DND-41 (cell line): ENCODE results near the gene ICA1.

Experiments
- ATAC-seq: fragments of 200-7000 bp; cut with Tn5 transposase; 3 replicates; pipeline ENCODE4 v1.9.1; 2021; ENCODE audit warnings: low read depth; ENCODE audit not compliant: insufficient read depth
- DNase-seq: peaks from one replicate; pipeline ENCODE4 v3.0.0-alpha.2; 2020
- H2AFZ ChIP-seq: 2 replicates; pipeline ENCODE4 v1.6.0; 2012; ENCODE audit warnings: low read depth, low read length
- H3K27ac ChIP-seq: 2 replicates; pipeline ENCODE4 v1.5.1; 2012; ENCODE audit warnings: low read length, inconsistent platforms
- H3K27me3 ChIP-seq: fragments of 200-600 bp; sonication (generic); 2 replicates; pipeline ENCODE4 v1.6.0; 2012; ENCODE audit warnings: low read length, mild to moderate bottlenecking, inconsistent platforms; ENCODE audit not compliant: insufficient read depth, poor library complexity
- H3K36me3 ChIP-seq: 2 replicates; pipeline ENCODE4 v1.5.1; 2012; ENCODE audit warnings: low read length, inconsistent platforms; ENCODE audit not compliant: insufficient read depth
- H3K4me1 ChIP-seq: 2 replicates; pipeline ENCODE4 v1.5.1; 2012; ENCODE audit warnings: mild to moderate bottlenecking, low read length; ENCODE audit not compliant: insufficient read depth
- H3K4me2 ChIP-seq: 2 replicates; pipeline ENCODE4 v1.6.0; 2012; ENCODE audit warnings: mild to moderate bottlenecking, moderate library complexity, low read length, inconsistent platforms; ENCODE audit not compliant: insufficient read depth
- H3K4me3 ChIP-seq, 2 experiments: fragments of 200-600 bp in 1 of 2; shearing (Covaris generic) in 1 of 2; 2 replicates each; pipeline ENCODE4 v1.5.1; 2012 to 2016; ENCODE audit warnings: inconsistent platforms in 2 of 2, low read length in 2 of 2, mild to moderate bottlenecking in 2 of 2, low read depth in 1 of 2, moderate library complexity in 1 of 2
- H3K79me2 ChIP-seq: 2 replicates; pipeline ENCODE4 v1.6.0; 2012; ENCODE audit warnings: low read length, inconsistent platforms; ENCODE audit not compliant: insufficient read depth
- H3K9ac ChIP-seq: 2 replicates; pipeline ENCODE4 v1.6.0; 2012; ENCODE audit warnings: low read depth, mild to moderate bottlenecking, inconsistent platforms, low read length, moderate library complexity
- H3K9me3 ChIP-seq: 2 replicates; pipeline ENCODE4 v1.5.1; 2012; ENCODE audit warnings: low read length, moderate library complexity, mild to moderate bottlenecking, inconsistent platforms; ENCODE audit not compliant: insufficient read depth, severe bottlenecking
- H4K20me1 ChIP-seq: 2 replicates; pipeline ENCODE4 v1.6.0; 2012; ENCODE audit warnings: low read length; ENCODE audit not compliant: insufficient read depth
- EZH2 ChIP-seq: IDR thresholded peaks from 3 replicates; pipeline ENCODE4 v1.6.1; 2012; ENCODE audit warnings: borderline replicate concordance, low read depth, mild to moderate bottlenecking, moderate library complexity, low read length, inconsistent platforms; ENCODE audit not compliant: severe bottlenecking
- TF ChIP-seq, protein P1 (sequence below): IDR thresholded peaks from 2 replicates; pipeline ENCODE4 v1.5.1; 2012; ENCODE audit warnings: borderline replicate concordance, low read length, moderate library complexity, mild to moderate bottlenecking; ENCODE audit not compliant: poor library complexity, severe bottlenecking; ENCODE audit errors: extremely low read depth

Gene ICA1

GRCh38 chr7:8286118-8286517 lies 24.2 kb upstream of the ICA1 start:
- Histone ChIP-seq H3K9me3 (no peaks in the 10 kb centered on the region), H4K20me1 (no peaks in the 10 kb centered on the region), H3K4me1 (no peaks in the 10 kb centered on the region), H3K4me3 (no peak overlapping the region), H2AFZ (no peak overlapping the region), H3K27me3 (peaks cover 3% of the 10 kb centered on the region), H3K4me2 (no peak overlapping the region), H3K9ac (no peak overlapping the region), H3K36me3 (no peaks in the 10 kb centered on the region), H3K79me2 (no peaks in the 10 kb centered on the region), H3K27ac (no peak overlapping the region)
- TF ChIP-seq EZH2: no peak
- TF ChIP-seq, protein P1, sequence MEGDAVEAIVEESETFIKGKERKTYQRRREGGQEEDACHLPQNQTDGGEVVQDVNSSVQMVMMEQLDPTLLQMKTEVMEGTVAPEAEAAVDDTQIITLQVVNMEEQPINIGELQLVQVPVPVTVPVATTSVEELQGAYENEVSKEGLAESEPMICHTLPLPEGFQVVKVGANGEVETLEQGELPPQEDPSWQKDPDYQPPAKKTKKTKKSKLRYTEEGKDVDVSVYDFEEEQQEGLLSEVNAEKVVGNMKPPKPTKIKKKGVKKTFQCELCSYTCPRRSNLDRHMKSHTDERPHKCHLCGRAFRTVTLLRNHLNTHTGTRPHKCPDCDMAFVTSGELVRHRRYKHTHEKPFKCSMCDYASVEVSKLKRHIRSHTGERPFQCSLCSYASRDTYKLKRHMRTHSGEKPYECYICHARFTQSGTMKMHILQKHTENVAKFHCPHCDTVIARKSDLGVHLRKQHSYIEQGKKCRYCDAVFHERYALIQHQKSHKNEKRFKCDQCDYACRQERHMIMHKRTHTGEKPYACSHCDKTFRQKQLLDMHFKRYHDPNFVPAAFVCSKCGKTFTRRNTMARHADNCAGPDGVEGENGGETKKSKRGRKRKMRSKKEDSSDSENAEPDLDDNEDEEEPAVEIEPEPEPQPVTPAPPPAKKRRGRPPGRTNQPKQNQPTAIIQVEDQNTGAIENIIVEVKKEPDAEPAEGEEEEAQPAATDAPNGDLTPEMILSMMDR: no peak
- no peak for ATAC-seq
- no peak for DNase-seq

DNA sequence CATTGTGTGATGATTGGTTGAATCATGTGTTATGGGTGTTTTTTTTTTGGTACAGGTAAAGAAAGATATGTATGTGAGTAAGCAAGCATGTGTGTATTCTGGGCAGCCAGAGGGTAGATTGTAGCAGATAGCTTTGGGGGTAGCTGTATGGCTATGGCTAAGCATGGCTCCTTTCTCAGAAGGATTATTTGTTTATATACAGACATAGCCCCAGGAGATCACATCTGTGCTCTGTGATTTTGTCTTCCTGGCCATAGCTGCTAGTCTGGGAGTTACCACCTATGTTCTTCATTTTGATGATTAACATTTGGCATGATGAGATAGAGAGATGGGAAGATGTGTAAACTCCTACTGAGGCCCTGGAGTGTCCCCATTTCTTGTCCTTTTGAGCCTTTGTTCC lies 23.2 kb upstream of the ICA1 start:
- H3K4me3 ChIP-seq: no peak overlapping the region
- no peak for ATAC-seq

GRCh38 chr7:8284606-8285005 lies 22.6 kb upstream of the ICA1 start:
- Histone ChIP-seq H3K27me3 (peaks cover 3% of the 10 kb centered on the region), H3K4me2 (no peak overlapping the region), H3K79me2 (no peaks in the 10 kb centered on the region), H3K9me3 (no peaks in the 10 kb centered on the region), H3K4me3 (no peak overlapping the region), H3K27ac (no peak overlapping the region), H3K9ac (no peak overlapping the region), H4K20me1 (no peaks in the 10 kb centered on the region), H3K4me1 (no peaks in the 10 kb centered on the region), H3K36me3 (no peaks in the 10 kb centered on the region), H2AFZ (no peak overlapping the region)
- no peak for TF ChIP-seq EZH2
- DNase-seq (no peak), ATAC-seq (no peak)

More for the DNA sequence above, 23.2 kb upstream of the ICA1 start:
- Histone ChIP-seq H4K20me1 (no peaks in the 10 kb centered on the region), H3K36me3 (no peaks in the 10 kb centered on the region), H3K9ac (no peak overlapping the region), H3K9me3 (no peaks in the 10 kb centered on the region), H3K4me2 (no peak overlapping the region), H3K4me1 (no peaks in the 10 kb centered on the region), H3K79me2 (no peaks in the 10 kb centered on the region), H3K27ac (no peak overlapping the region), H3K27me3 (peaks cover 3% of the 10 kb centered on the region), H2AFZ (no peak overlapping the region)
- TF ChIP-seq EZH2: no peak
- TF ChIP-seq, protein P1: no peak
- DNase-seq: no peak

- Histone ChIP-seq H3K9me3 (no peaks in the 10 kb centered on the region), H3K27ac (no peak overlapping the region), H3K9ac (no peak overlapping the region), H3K79me2 (no peaks in the 10 kb centered on the region), H3K4me3 (no peak overlapping the region), H3K4me1 (no peaks in the 10 kb centered on the region), H4K20me1 (no peaks in the 10 kb centered on the region), H3K27me3 (peaks cover 3% of the 10 kb centered on the region), H2AFZ (no peak overlapping the region), H3K4me2 (no peak overlapping the region), H3K36me3 (no peaks in the 10 kb centered on the region)
- DNase-seq (no peak), ATAC-seq (no peak)
- TF ChIP-seq, protein P1: no peak
- TF ChIP-seq EZH2: no peak
Observed at GRCh38 chr7:8283968-8284367, 22.0 kb upstream of the ICA1 start.
